ENCODE results near the gene TMEM192.

DNA sequence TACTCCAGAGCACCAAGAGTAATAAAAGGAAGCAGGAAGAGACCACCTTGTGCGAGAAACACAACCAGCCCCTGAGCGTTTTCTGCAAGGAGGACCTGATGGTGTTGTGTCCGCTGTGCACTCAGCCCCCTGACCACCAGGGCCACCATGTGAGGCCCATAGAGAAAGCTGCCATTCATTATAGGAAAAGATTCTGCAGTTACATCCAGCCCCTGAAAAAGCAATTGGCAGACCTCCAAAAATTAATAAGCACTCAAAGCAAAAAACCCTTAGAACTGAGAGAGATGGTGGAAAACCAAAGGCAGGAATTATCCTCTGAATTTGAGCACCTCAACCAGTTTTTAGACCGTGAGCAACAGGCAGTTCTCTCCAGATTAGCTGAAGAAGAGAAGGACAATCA is 53.3 kb downstream of the TMEM192 start:
- TF ChIP-seq, protein P1, sequence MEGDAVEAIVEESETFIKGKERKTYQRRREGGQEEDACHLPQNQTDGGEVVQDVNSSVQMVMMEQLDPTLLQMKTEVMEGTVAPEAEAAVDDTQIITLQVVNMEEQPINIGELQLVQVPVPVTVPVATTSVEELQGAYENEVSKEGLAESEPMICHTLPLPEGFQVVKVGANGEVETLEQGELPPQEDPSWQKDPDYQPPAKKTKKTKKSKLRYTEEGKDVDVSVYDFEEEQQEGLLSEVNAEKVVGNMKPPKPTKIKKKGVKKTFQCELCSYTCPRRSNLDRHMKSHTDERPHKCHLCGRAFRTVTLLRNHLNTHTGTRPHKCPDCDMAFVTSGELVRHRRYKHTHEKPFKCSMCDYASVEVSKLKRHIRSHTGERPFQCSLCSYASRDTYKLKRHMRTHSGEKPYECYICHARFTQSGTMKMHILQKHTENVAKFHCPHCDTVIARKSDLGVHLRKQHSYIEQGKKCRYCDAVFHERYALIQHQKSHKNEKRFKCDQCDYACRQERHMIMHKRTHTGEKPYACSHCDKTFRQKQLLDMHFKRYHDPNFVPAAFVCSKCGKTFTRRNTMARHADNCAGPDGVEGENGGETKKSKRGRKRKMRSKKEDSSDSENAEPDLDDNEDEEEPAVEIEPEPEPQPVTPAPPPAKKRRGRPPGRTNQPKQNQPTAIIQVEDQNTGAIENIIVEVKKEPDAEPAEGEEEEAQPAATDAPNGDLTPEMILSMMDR (IDR thresholded peaks at IDR 0.05) = no peak
- no peak for TF ChIP-seq POLR2AphosphoS5 (IDR thresholded peaks at IDR 0.05)
